CD14-positive monocyte (primary cell): ENCODE results near the gene PRR33. TPM values are rescaled to one million over a fixed set of nuclear protein-coding genes. Genes with fewer than 3 reads are reported as not detected.

Experiments
- DNase-seq, 3 donors: peaks; one replicate each; pipeline ENCODE4 v3.0.0-alpha.2; 2011 to 2022
- H2AFZ ChIP-seq: 2 replicates; pipeline ENCODE4 v1.6.0; 2012; ENCODE audit warnings: mild to moderate bottlenecking, low read depth, low read length, inconsistent platforms; ENCODE audit not compliant: insufficient read depth, poor library complexity, severe bottlenecking
- H3K27ac ChIP-seq, 2 donors: 1 replicate in 1 of 2; 2 replicates in 1 of 2; pipeline ENCODE4 v1.5.1; 2012 to 2013; ENCODE audit warnings: low read length in 2 of 2, control low read depth in 1 of 2, inconsistent platforms in 1 of 2, low read depth in 1 of 2, mild to moderate bottlenecking in 1 of 2
- H3K27me3 ChIP-seq, 2 donors: one replicate each; pipeline versions ENCODE4 v1.6.0 to v1.6.1; 2011 to 2013; ENCODE audit warnings: low read length in 2 of 2; ENCODE audit not compliant: control insufficient read depth in 2 of 2, insufficient read depth in 2 of 2
- H3K36me3 ChIP-seq, 2 donors: replicated peaks in 1 of 2; 1 replicate in 1 of 2; 2 replicates in 1 of 2; pipeline versions ENCODE4 v1.5.1 to v1.6.1; 2012 to 2013; ENCODE audit warnings: low read length in 2 of 2, control low read depth in 1 of 2, inconsistent platforms in 1 of 2, mild to moderate bottlenecking in 1 of 2; ENCODE audit not compliant: insufficient read depth in 2 of 2, control insufficient read depth in 1 of 2
- H3K4me1 ChIP-seq, 2 donors: 1 replicate in 1 of 2; 2 replicates in 1 of 2; pipeline versions ENCODE4 v1.5.1 to v1.6.1; 2012 to 2013; ENCODE audit warnings: low read length in 2 of 2, control low read depth in 1 of 2, inconsistent platforms in 1 of 2, mild to moderate bottlenecking in 1 of 2, moderate library complexity in 1 of 2; ENCODE audit not compliant: insufficient read depth in 2 of 2, control insufficient read depth in 1 of 2
- H3K4me2 ChIP-seq: replicated peaks from 2 replicates; pipeline ENCODE3; 2012; ENCODE audit warnings: low read length, moderate library complexity, mild to moderate bottlenecking; ENCODE audit not compliant: poor library complexity, severe bottlenecking; ENCODE audit errors: extremely low read depth
- H3K4me3 ChIP-seq, 3 experiments: fragments of 200-600 bp in 1 of 3; sonication (generic) in 1 of 3; replicated peaks in 1 of 3; 1 replicate in 2 of 3; 2 replicates in 1 of 3; pipeline ENCODE4 v1.5.1; 2011 to 2013; ENCODE audit warnings: low read length in 3 of 3, mild to moderate bottlenecking in 3 of 3, control low read depth in 2 of 3, low read depth in 2 of 3, inconsistent platforms in 1 of 3, moderate library complexity in 1 of 3
- H3K79me2 ChIP-seq: 2 replicates; pipeline ENCODE4 v1.6.0; 2012; ENCODE audit warnings: mild to moderate bottlenecking, control low read depth, inconsistent platforms, low read length, moderate library complexity; ENCODE audit not compliant: insufficient read depth
- H3K9ac ChIP-seq: 2 replicates; pipeline ENCODE4 v1.6.0; 2017; ENCODE audit warnings: low read length, mild to moderate bottlenecking; ENCODE audit not compliant: insufficient read depth, poor library complexity, severe bottlenecking
- H3K9me3 ChIP-seq, 2 donors: replicated peaks in 1 of 2; 1 replicate in 1 of 2; 2 replicates in 1 of 2; pipeline versions ENCODE4 v1.5.1 to v1.6.1; 2012 to 2013; ENCODE audit warnings: low read length in 2 of 2, control low read depth in 1 of 2; ENCODE audit not compliant: control insufficient read depth in 1 of 2, insufficient read depth in 1 of 2
- H4K20me1 ChIP-seq: 2 replicates; pipeline ENCODE4 v1.6.0; 2012; ENCODE audit warnings: mild to moderate bottlenecking, low read length, control low read depth, moderate library complexity; ENCODE audit not compliant: insufficient read depth
- H3K27ac Mint-ChIP-seq, 7 donors: one replicate each; pipeline ENCODE4 v1.8.0; 2020; ENCODE audit warnings: mild to moderate bottlenecking in 7 of 7, mixed read lengths in 7 of 7, moderate library complexity in 6 of 7, inconsistent platforms in 2 of 7
- H3K27me3 Mint-ChIP-seq, 3 donors: one replicate each; pipeline ENCODE4 v1.8.0; 2021 to 2022; ENCODE audit warnings: low read depth in 3 of 3, mild to moderate bottlenecking in 3 of 3, mixed read lengths in 3 of 3, moderate library complexity in 3 of 3, inconsistent platforms in 1 of 3
- H3K36me3 Mint-ChIP-seq, 2 donors: one replicate each; pipeline ENCODE4 v1.8.0; 2020; ENCODE audit warnings: mixed read lengths in 2 of 2, inconsistent platforms in 1 of 2, mild to moderate bottlenecking in 1 of 2
- H3K4me1 Mint-ChIP-seq: one replicate; pipeline ENCODE4 v1.8.0; 2020; ENCODE audit warnings: mild to moderate bottlenecking, mixed read lengths
- H3K4me3 Mint-ChIP-seq, 2 donors: one replicate each; pipeline ENCODE4 v1.8.0; 2020; ENCODE audit warnings: mild to moderate bottlenecking in 2 of 2, mixed read lengths in 2 of 2, moderate library complexity in 1 of 2
- H3K9me3 Mint-ChIP-seq, 7 donors: one replicate each; pipeline ENCODE4 v1.8.0; 2020 to 2022; ENCODE audit warnings: mixed read lengths in 7 of 7, mild to moderate bottlenecking in 6 of 7, moderate library complexity in 6 of 7, inconsistent platforms in 2 of 7
- WGBS: methylation state at CpG from one replicate; pipeline ENCODE4 v1.1.5; 2013; ENCODE audit warnings: missing lambda C conversion rate; ENCODE audit not compliant: insufficient coverage; 5-methylcytosine and 5-hydroxymethylcytosine counted together
- intact Hi-C, 2 donors: fragments of 100-400 bp; cut with micrococcal nuclease; formaldehyde crosslinking; loops; one replicate each; pipeline versions ENCODE4 v1.15.0 to v1.15.1; 2023
- polyA plus RNA-seq, 3 donors: library from polyadenylated mRNA; depleted of rRNA in 1 of 3; unstranded in 2 of 3; stranded (reverse) in 1 of 3; fragments of 300-500 nt in 2 of 3; fragments of >200 nt in 1 of 3; fragmentation: Illumina TruSeq in 2 of 3; gene quantifications; 1 replicate in 2 of 3; 2 replicates in 1 of 3; pipeline ENCODE4 v1.2.3, GENCODE V29; 2012 to 2021
- TF ChIP-seq, protein P1 (sequence below): fragments of 200-600 bp; IDR thresholded peaks from one replicate; pipeline ENCODE4 v1.8.0; 2022; ENCODE audit warnings: antibody characterized with exemption, mild to moderate bottlenecking

Gene PRR33
- polyA plus RNA-seq, 3 donors, result not detected

GRCh38 chr11:1846453-1846932, 45.2 kb downstream of the PRR33 start:
- H3K9ac ChIP-seq, result no peak overlapping the region

GRCh38 chr11:1845561-1846452, 45.9 kb downstream of the PRR33 start:
- H3K4me3 Mint-ChIP-seq, result peak overlapping the region in 1 of 2 donors; percentile 92
- DNase-seq, result no peak
- Histone ChIP-seq H3K4me2 (no peak overlapping the region), H3K4me1 (peaks cover 97 to 98% of the 10 kb centered on the region in 2 donors), H3K36me3 (no peaks in the 10 kb centered on the region), H4K20me1 (no peaks in the 10 kb centered on the region), H3K27me3 (no peaks in the 10 kb centered on the region), H3K27ac (peak overlapping the region; percentile 93), H3K9ac (no peak overlapping the region), H3K9me3 (no peaks in the 10 kb centered on the region), H2AFZ (no peak overlapping the region), H3K79me2 (no peaks in the 10 kb centered on the region), H3K4me3 (no peak overlapping the region)
- peak overlapping the region; percentile 93 to 100 (median 99) for H3K27ac Mint-ChIP-seq
- no peaks in the 10 kb centered on the region for H3K9me3 Mint-ChIP-seq
- intact Hi-C loops, result loop anchor here in 1 of 2 donors (2.0 kb wide), 1 partner anchor 17 kb away; no protein-coding TSS in a partner anchor
- peaks cover 85% of the 10 kb centered on the region for H3K4me1 Mint-ChIP-seq
- peaks cover 14 to 18% of the 10 kb centered on the region in 2 donors for H3K36me3 Mint-ChIP-seq
- H3K27me3 Mint-ChIP-seq, result peaks cover 0 to 4% (median 1%) of the 10 kb centered on the region in 3 donors
- TF ChIP-seq, protein P1, sequence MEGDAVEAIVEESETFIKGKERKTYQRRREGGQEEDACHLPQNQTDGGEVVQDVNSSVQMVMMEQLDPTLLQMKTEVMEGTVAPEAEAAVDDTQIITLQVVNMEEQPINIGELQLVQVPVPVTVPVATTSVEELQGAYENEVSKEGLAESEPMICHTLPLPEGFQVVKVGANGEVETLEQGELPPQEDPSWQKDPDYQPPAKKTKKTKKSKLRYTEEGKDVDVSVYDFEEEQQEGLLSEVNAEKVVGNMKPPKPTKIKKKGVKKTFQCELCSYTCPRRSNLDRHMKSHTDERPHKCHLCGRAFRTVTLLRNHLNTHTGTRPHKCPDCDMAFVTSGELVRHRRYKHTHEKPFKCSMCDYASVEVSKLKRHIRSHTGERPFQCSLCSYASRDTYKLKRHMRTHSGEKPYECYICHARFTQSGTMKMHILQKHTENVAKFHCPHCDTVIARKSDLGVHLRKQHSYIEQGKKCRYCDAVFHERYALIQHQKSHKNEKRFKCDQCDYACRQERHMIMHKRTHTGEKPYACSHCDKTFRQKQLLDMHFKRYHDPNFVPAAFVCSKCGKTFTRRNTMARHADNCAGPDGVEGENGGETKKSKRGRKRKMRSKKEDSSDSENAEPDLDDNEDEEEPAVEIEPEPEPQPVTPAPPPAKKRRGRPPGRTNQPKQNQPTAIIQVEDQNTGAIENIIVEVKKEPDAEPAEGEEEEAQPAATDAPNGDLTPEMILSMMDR, result no peak
- WGBS, result 80% methylated on average over 16 of the region's 21 CpGs

More at GRCh38 chr11:1846453-1846932, 45.2 kb downstream of the PRR33 start:
- 95% methylated on average over 9 of the region's 9 CpGs for WGBS
- Mint-ChIP-seq H3K27me3 (peaks cover 0 to 4% (median 1%) of the 10 kb centered on the region in 3 donors), H3K27ac (peak overlapping the region in 6 of 7 donors; percentile 45 to 100 (median 76)), H3K4me1 (peaks cover 86% of the 10 kb centered on the region), H3K36me3 (peaks cover 9 to 12% of the 10 kb centered on the region in 2 donors), H3K9me3 (no peaks in the 10 kb centered on the region), H3K4me3 (peak overlapping the region in 1 of 2 donors; percentile 10)
- no peak for DNase-seq
- peak overlapping the region in 1 of 2 donors; percentile 93 for H3K27ac ChIP-seq
- no peaks in the 10 kb centered on the region for H3K9me3 ChIP-seq
- H2AFZ ChIP-seq, result no peak overlapping the region
- no peak overlapping the region for H3K4me2 ChIP-seq
- H3K79me2 ChIP-seq, result peaks cover 4% of the 10 kb centered on the region
- H3K4me1 ChIP-seq, result peaks cover 97 to 98% of the 10 kb centered on the region in 2 donors
- no peak overlapping the region for H3K4me3 ChIP-seq
- no peaks in the 10 kb centered on the region for H3K36me3 ChIP-seq
- intact Hi-C loops, result no loop called here
- TF ChIP-seq, protein P1, result no peak
- no peaks in the 10 kb centered on the region for H4K20me1 ChIP-seq
- no peaks in the 10 kb centered on the region for H3K27me3 ChIP-seq
